H9 (cell line): Measurements from ENCODE around the gene TENM4. TPM values are rescaled to one million over a fixed set of nuclear protein-coding genes. Genes with fewer than 3 reads are reported as not detected.

ENCODE experiments used
- DNase-seq: peaks from one replicate; pipeline ENCODE4 v3.0.0-alpha.2; 2017
- H2AFZ ChIP-seq: one replicate; pipeline ENCODE4 v1.6.1; 2013; ENCODE audit warnings: mild to moderate bottlenecking, low read length, control low read depth, moderate library complexity
- H2AK5ac ChIP-seq: 2 replicates; pipeline ENCODE4 v1.6.1; 2013; ENCODE audit warnings: low read length, control low read depth, mixed read lengths; ENCODE audit not compliant: insufficient read length
- H2BK120ac ChIP-seq: one replicate; pipeline ENCODE4 v1.6.1; 2013; ENCODE audit warnings: low read depth, mild to moderate bottlenecking, low read length, control low read depth, inconsistent platforms; ENCODE audit not compliant: poor library complexity, severe bottlenecking
- H2BK12ac ChIP-seq: 2 replicates; pipeline ENCODE4 v1.6.1; 2013; ENCODE audit warnings: low read length, control low read depth, mixed read lengths, low read depth; ENCODE audit not compliant: insufficient read length
- H2BK15ac ChIP-seq: 2 replicates; pipeline ENCODE4 v1.6.1; 2013; ENCODE audit warnings: low read depth, low read length, control low read depth
- H2BK20ac ChIP-seq: one replicate; pipeline ENCODE4 v1.6.1; 2013; ENCODE audit warnings: low read depth, mild to moderate bottlenecking, low read length, control low read depth, inconsistent platforms; ENCODE audit not compliant: poor library complexity, severe bottlenecking
- H2BK5ac ChIP-seq: 2 replicates; pipeline ENCODE4 v1.6.1; 2013; ENCODE audit warnings: low read length, control low read depth, mixed read lengths; ENCODE audit not compliant: insufficient read length
- H3K14ac ChIP-seq: 2 replicates; pipeline ENCODE4 v1.6.1; 2013; ENCODE audit warnings: low read length, control low read depth; ENCODE audit not compliant: insufficient read depth
- H3K18ac ChIP-seq: 2 replicates; pipeline ENCODE4 v1.6.1; 2013; ENCODE audit warnings: low read depth, mild to moderate bottlenecking, mixed read lengths, low read length, control low read depth; ENCODE audit not compliant: insufficient read length
- H3K23ac ChIP-seq: 2 replicates; pipeline ENCODE4 v1.6.1; 2013; ENCODE audit warnings: low read length, control low read depth, mixed read lengths, low read depth; ENCODE audit not compliant: insufficient read length
- H3K23me2 ChIP-seq: 2 replicates; pipeline ENCODE4 v1.6.1; 2013; ENCODE audit warnings: low read depth, mild to moderate bottlenecking, mixed read lengths, low read length, control low read depth; ENCODE audit not compliant: insufficient read length, poor library complexity, severe bottlenecking
- H3K27ac ChIP-seq: 2 replicates; pipeline ENCODE4 v1.5.1; 2013; ENCODE audit warnings: low read length, control low read depth, mixed read lengths, low read depth; ENCODE audit not compliant: insufficient read length
- H3K27me3 ChIP-seq: 2 replicates; pipeline ENCODE4 v1.6.1; 2013; ENCODE audit warnings: low read length, control low read depth, inconsistent platforms; ENCODE audit not compliant: insufficient read depth
- H3K4ac ChIP-seq: 2 replicates; pipeline ENCODE4 v1.6.1; 2013; ENCODE audit warnings: low read depth, mild to moderate bottlenecking, control low read depth, inconsistent platforms, low read length, moderate library complexity
- H3K4me1 ChIP-seq: 2 replicates; pipeline ENCODE4 v1.6.1; 2013; ENCODE audit warnings: low read length, control low read depth, inconsistent platforms; ENCODE audit not compliant: insufficient read depth
- H3K4me2 ChIP-seq: 2 replicates; pipeline ENCODE4 v1.6.1; 2013; ENCODE audit warnings: low read length, control low read depth, mixed read lengths; ENCODE audit not compliant: insufficient read length, insufficient read depth
- H3K56ac ChIP-seq: 2 replicates; pipeline ENCODE4 v1.6.1; 2013; ENCODE audit warnings: low read depth, mild to moderate bottlenecking, mixed read lengths, low read length, control low read depth; ENCODE audit not compliant: insufficient read length
- H3K79me1 ChIP-seq: 2 replicates; pipeline ENCODE4 v1.6.1; 2013; ENCODE audit warnings: low read depth, mild to moderate bottlenecking, moderate library complexity, low read length, control low read depth, inconsistent platforms; ENCODE audit not compliant: insufficient read depth, poor library complexity, severe bottlenecking
- H3K79me2 ChIP-seq: 2 replicates; pipeline ENCODE4 v1.6.1; 2013; ENCODE audit warnings: low read length, control low read depth, inconsistent platforms; ENCODE audit not compliant: insufficient read depth
- H3K9ac ChIP-seq: 2 replicates; pipeline ENCODE4 v1.6.1; 2013; ENCODE audit warnings: low read length, control low read depth, mixed read lengths; ENCODE audit not compliant: insufficient read length; ENCODE audit errors: extremely low read depth
- H3K9me3 ChIP-seq: one replicate; pipeline ENCODE4 v1.6.1; 2013; ENCODE audit warnings: low read depth, low read length, inconsistent platforms; ENCODE audit not compliant: control insufficient read depth
- H3T11ph ChIP-seq: one replicate; pipeline ENCODE4 v1.6.1; 2013; ENCODE audit warnings: mild to moderate bottlenecking, low read length, control low read depth, inconsistent platforms
- H4K20me1 ChIP-seq: one replicate; pipeline ENCODE4 v1.6.1; 2013; ENCODE audit not compliant: control insufficient read depth, insufficient read length, insufficient read depth
- H4K5ac ChIP-seq: 2 replicates; pipeline ENCODE4 v1.6.1; 2013; ENCODE audit warnings: low read depth, mild to moderate bottlenecking, mixed read lengths, low read length, control low read depth; ENCODE audit not compliant: insufficient read length
- H4K8ac ChIP-seq: replicated peaks from 2 replicates; pipeline ENCODE4 v1.6.1; 2013; ENCODE audit warnings: low read length, control low read depth, mixed read lengths, low read depth; ENCODE audit not compliant: insufficient read length
- H4K91ac ChIP-seq: 2 replicates; pipeline ENCODE4 v1.6.1; 2013; ENCODE audit warnings: low read depth, mild to moderate bottlenecking, moderate library complexity, mixed read lengths, low read length, control low read depth; ENCODE audit not compliant: insufficient read length
- H3K27ac Mint-ChIP-seq, 3 experiments: 2 replicates in 2 of 3; 3 replicates in 1 of 3; pipeline ENCODE4 v1.8.0; 2020 to 2021; ENCODE audit warnings: mixed read lengths in 3 of 3, mild to moderate bottlenecking in 1 of 3, moderate library complexity in 1 of 3
- H3K27me3 Mint-ChIP-seq: 2 replicates; pipeline ENCODE4 v1.8.0; 2021; ENCODE audit warnings: low read depth, mild to moderate bottlenecking, moderate library complexity, mixed read lengths
- H3K36me3 Mint-ChIP-seq, 3 experiments: 2 replicates in 2 of 3; 3 replicates in 1 of 3; pipeline ENCODE4 v1.8.0; 2020 to 2021; ENCODE audit warnings: low read depth in 3 of 3, mixed read lengths in 3 of 3; ENCODE audit not compliant: insufficient read depth in 1 of 3
- H3K4me1 Mint-ChIP-seq, 2 experiments: 2 replicates each; pipeline ENCODE4 v1.8.0; 2020; ENCODE audit warnings: mixed read lengths in 2 of 2
- H3K4me3 Mint-ChIP-seq, 2 experiments: 2 replicates in 1 of 2; 3 replicates in 1 of 2; pipeline ENCODE4 v1.8.0; 2020 to 2021; ENCODE audit warnings: mild to moderate bottlenecking in 2 of 2, mixed read lengths in 2 of 2, moderate library complexity in 1 of 2
- H3K9me3 Mint-ChIP-seq, 2 experiments: 2 replicates in 1 of 2; 3 replicates in 1 of 2; pipeline ENCODE4 v1.8.0; 2020; ENCODE audit warnings: mild to moderate bottlenecking in 2 of 2, mixed read lengths in 2 of 2, moderate library complexity in 1 of 2
- CTCF ChIP-seq: fragments of 200-600 bp; sonication (generic); conservative IDR thresholded peaks from 3 replicates; pipeline ENCODE4 v1.8.0; 2021; ENCODE audit warnings: antibody characterized with exemption, mild to moderate bottlenecking
- WGBS: extraction: QIAGEN DNeasy Blood & Tissue Kit; methylation state at CpG from one replicate; pipeline ENCODE4 v1.1.7; 2013; ENCODE audit warnings: missing lambda C conversion rate, low lambda C conversion rate, mixed read lengths; ENCODE audit not compliant: insufficient read length; ENCODE audit errors: extremely low coverage; 5-methylcytosine and 5-hydroxymethylcytosine counted together
- total RNA-seq: library from RNA; stranded (reverse); gene quantifications from 2 replicates; pipeline ENCODE4 v1.2.1, GENCODE V29; 2021

The TENM4 gene
- total RNA-seq, 1 experiment from 2014 or later, result 4.6 TPM

- no peak overlapping the region; a peak in 1 of 7 replicates for H3K27ac Mint-ChIP-seq
These were observed 17.1 kb downstream of the TENM4 start for GRCh38 chr11:79423736-79424135.

More at GRCh38 chr11:79423736-79424135, 17.1 kb downstream of the TENM4 start:
- H3K4me2 ChIP-seq, result no peak overlapping the region
- no peak overlapping the region for H3K14ac ChIP-seq
- WGBS, result no CpG with 5 or more reads among the region's 3 CpGs
- no peak overlapping the region for H2BK15ac ChIP-seq
- no peaks in the 10 kb centered on the region; the same call in 1 of the 2 replicates for H3K27me3 Mint-ChIP-seq
- no peak overlapping the region for H4K8ac ChIP-seq
- H3K27ac ChIP-seq, result no peak overlapping the region
- H2AK5ac ChIP-seq, result no peak overlapping the region
- H3K9me3 Mint-ChIP-seq, result no peaks in the 10 kb centered on the region
- H3K36me3 Mint-ChIP-seq, result peaks cover 0 to 5% (median 4%) of the 10 kb centered on the region in 3 experiments; a peak in 3 of 7 replicates
- no peak overlapping the region for H3K23ac ChIP-seq
- H3K79me2 ChIP-seq, result no peaks in the 10 kb centered on the region
- no peak overlapping the region for H2BK12ac ChIP-seq
- no peak overlapping the region for H2BK5ac ChIP-seq
- no peak overlapping the region for H2BK120ac ChIP-seq
- H3K23me2 ChIP-seq, result no peaks in the 10 kb centered on the region
- no peak overlapping the region for H3K4ac ChIP-seq
- no peaks in the 10 kb centered on the region for H3K9me3 ChIP-seq
- no peak overlapping the region for H4K5ac ChIP-seq
- DNase-seq, result no peak
- no peak overlapping the region for H3K56ac ChIP-seq
- H3K79me1 ChIP-seq, result no peaks in the 10 kb centered on the region
- H2AFZ ChIP-seq, result no peak overlapping the region
- no peak overlapping the region for H3K9ac ChIP-seq
- no peaks in the 10 kb centered on the region for H3K27me3 ChIP-seq
- no peaks in the 10 kb centered on the region for H3K4me1 ChIP-seq
- H4K91ac ChIP-seq, result no peak overlapping the region
- no peak overlapping the region for H3T11ph ChIP-seq
- peaks cover 29 to 53% of the 10 kb centered on the region in 2 experiments for H3K4me1 Mint-ChIP-seq
- no peak for TF ChIP-seq CTCF
- no peak overlapping the region for H3K4me3 Mint-ChIP-seq
- H3K18ac ChIP-seq, result no peak overlapping the region
- no peaks in the 10 kb centered on the region for H4K20me1 ChIP-seq
- no peak overlapping the region for H2BK20ac ChIP-seq
